ENCODE results near the gene MINDY4.
"Not testable (repeated sequence)": the region's sequence is repeated elsewhere in the genome, so short reads cannot be mapped to it uniquely, and the experiment has no call there.

The MINDY4 gene

GRCh38 chr7:30829471-30829870 lies 58.3 kb downstream of the MINDY4 start:
- no peak for TF ChIP-seq CTCF (IDR thresholded peaks at IDR 0.05; ENCODE audit: low read depth, low read length, missing control alignments)
- no peak overlapping the region for H3K4me3 ChIP-seq (replicated peaks; ENCODE audit: low read depth, low read length)
- no peak for DNase-seq (ENCODE audit: extremely low read depth, low read depth)

GRCh38 chr7:30831227-30831626 lies 60.0 kb downstream of the MINDY4 start:
- no peak for DNase-seq (ENCODE audit: extremely low read depth, low read depth)
- no peak for TF ChIP-seq CTCF (IDR thresholded peaks at IDR 0.05; ENCODE audit: low read depth, low read length, missing control alignments)
- no peak overlapping the region for H3K4me3 ChIP-seq (replicated peaks; ENCODE audit: low read depth, low read length)

GRCh38 chr7:30831936-30832335 lies 60.7 kb downstream of the MINDY4 start:
- DNase-seq (ENCODE audit: extremely low read depth, low read depth): no peak
- H3K4me3 ChIP-seq (replicated peaks; ENCODE audit: low read depth, low read length): no peak overlapping the region
- TF ChIP-seq CTCF (IDR thresholded peaks at IDR 0.05; ENCODE audit: low read depth, low read length, missing control alignments): no peak

- H3K4me3 ChIP-seq (replicated peaks; ENCODE audit: low read depth, low read length); DNase-seq (ENCODE audit: extremely low read depth, low read depth): not testable (repeated sequence)
Observed at GRCh38 chr7:30834017-30834674, 62.9 kb downstream of the MINDY4 start.

GRCh38 chr7:30835396-30835915 lies 64.2 kb downstream of the MINDY4 start:
- DNase-seq (ENCODE audit: extremely low read depth, low read depth): no peak
- TF ChIP-seq CTCF (IDR thresholded peaks at IDR 0.05; ENCODE audit: low read depth, low read length, missing control alignments): no peak
- no peak overlapping the region for H3K4me3 ChIP-seq (replicated peaks; ENCODE audit: low read depth, low read length)

- TF ChIP-seq CTCF (IDR thresholded peaks at IDR 0.05; ENCODE audit: low read depth, low read length, missing control alignments): no peak
- DNase-seq (ENCODE audit: extremely low read depth, low read depth): no peak
- H3K4me3 ChIP-seq (replicated peaks; ENCODE audit: low read depth, low read length): no peak overlapping the region
Observed at GRCh38 chr7:30836991-30837390, 65.8 kb downstream of the MINDY4 start.

- no peak for TF ChIP-seq CTCF (IDR thresholded peaks at IDR 0.05; ENCODE audit: low read depth, low read length, missing control alignments)
- H3K4me3 ChIP-seq (replicated peaks; ENCODE audit: low read depth, low read length): no peak overlapping the region
- no peak for DNase-seq (ENCODE audit: extremely low read depth, low read depth)
Observed at GRCh38 chr7:30837581-30837980, 66.4 kb downstream of the MINDY4 start.

Data from HFF-Myc (cell line).